Activated CD8-positive, alpha-beta memory T cell treated with anti-CD3 and anti-CD28 coated beads, Interleukin-2, amount 10 ng/mL, durations not matched to agents 7 days and 5 days (primary cell): Measurements from ENCODE around the gene PFDN2. TPM values are rescaled to one million over a fixed set of nuclear protein-coding genes. Genes with fewer than 3 reads are reported as not detected.

ENCODE experiments used
- ATAC-seq: fragments of 150-1000 bp; cut with Tn5 transposase; one replicate; pipeline ENCODE4 v1.10.0; 2021; ENCODE audit warnings: moderate library complexity
- CTCF ChIA-PET: fragments of 350-600 bp; sonication (Branson Sonifier 250); formaldehyde crosslinking; loops from one replicate; lab custom pipeline; 2021; ENCODE audit warnings: antibody characterized with exemption; lab: Charles Lee
- DNase-seq: peaks from one replicate; pipeline ENCODE4 v3.0.0-alpha.2; 2020
- H3K27ac Mint-ChIP-seq: one replicate; pipeline ENCODE4 v1.8.0; 2021; ENCODE audit warnings: mild to moderate bottlenecking, mixed read lengths
- H3K27me3 Mint-ChIP-seq: one replicate; pipeline ENCODE4 v1.8.0; 2021; ENCODE audit warnings: mixed read lengths
- H3K36me3 Mint-ChIP-seq: one replicate; pipeline ENCODE4 v1.8.0; 2021; ENCODE audit warnings: mild to moderate bottlenecking, mixed read lengths
- H3K4me1 Mint-ChIP-seq: one replicate; pipeline ENCODE4 v1.8.0; 2021; ENCODE audit warnings: mixed read lengths
- H3K4me3 Mint-ChIP-seq: one replicate; pipeline ENCODE4 v1.8.0; 2021; ENCODE audit warnings: mild to moderate bottlenecking, moderate library complexity, mixed read lengths
- H3K9me3 Mint-ChIP-seq: one replicate; pipeline ENCODE4 v1.8.0; 2022; ENCODE audit warnings: low read depth, mixed read lengths
- total RNA-seq, 2 experiments: library from RNA; stranded (reverse); gene quantifications; one replicate each; pipeline ENCODE4 v1.2.3, GENCODE V29; 2021

PFDN2 gene
- total RNA-seq, 2 experiments from 2014 or later = 82.8 to 98.5 TPM

DNA sequence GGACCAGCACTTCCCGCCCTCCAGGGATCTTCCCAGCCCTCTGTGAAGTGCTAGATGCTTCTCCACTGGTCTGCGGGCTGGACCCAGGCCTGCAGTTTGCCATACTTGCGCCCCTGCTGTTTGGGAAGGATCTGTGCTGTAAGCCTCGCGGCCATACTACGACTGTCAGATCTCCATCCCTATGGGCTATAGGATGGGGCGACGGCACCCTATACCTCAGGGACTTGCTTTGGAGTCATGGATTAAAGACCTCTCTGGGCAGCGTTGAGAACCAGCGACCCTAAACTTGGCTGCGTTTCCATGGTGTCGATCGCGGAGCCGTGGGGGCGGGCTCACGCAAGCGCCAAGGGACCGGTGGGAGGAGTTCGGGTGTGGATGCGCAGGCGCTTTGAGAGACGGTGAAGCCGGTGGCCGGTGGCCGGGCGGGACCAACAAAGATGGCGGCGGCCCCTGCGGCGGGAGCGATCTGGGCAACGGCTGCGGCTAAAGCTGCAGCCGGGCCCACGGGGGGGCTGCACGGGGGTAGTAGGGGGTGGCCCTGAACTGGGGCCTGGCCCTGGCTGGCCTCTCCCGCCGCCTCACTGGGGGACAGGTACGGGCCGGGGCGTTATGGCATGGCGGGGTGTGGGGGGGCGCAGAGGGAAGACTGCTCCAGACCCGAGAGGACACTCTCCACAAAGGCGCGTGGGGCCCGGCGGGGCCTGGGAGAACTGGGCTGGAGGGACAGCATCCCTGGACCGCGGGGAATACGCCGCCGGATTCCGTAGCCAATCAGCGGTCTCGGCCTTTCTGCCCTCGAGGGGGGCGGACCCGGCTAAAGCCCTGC lies 41.5 kb upstream of the PFDN2 start, which contains the start of gene USP21:
Gene USP21 (plus strand): TSS at position 414 of the 826 bp plus-strand sequence. CDS start 1,141 bp downstream, outside the sequence.
- DNase-seq (peak; percentile 95), ATAC-seq (peak; percentile 95)
- Mint-ChIP-seq H3K4me1 (peaks cover 46% of the 10 kb centered on the region), H3K27me3 (no peaks in the 10 kb centered on the region), H3K4me3 (peak within 1 kb of the TSS; percentile 76), H3K9me3 (no peaks in the 10 kb centered on the region), H3K27ac (peak within 1 kb of the TSS; percentile 82), H3K36me3 (peaks cover 33% of the 10 kb centered on the region)
- CTCF ChIA-PET = interaction anchor here (1.0 to 1.3 kb wide), 2 partner anchors 27 to 41 kb away, joined by 3 to 5 read pairs; partner anchors contain the start of genes DEDD, NIT1 and PFDN2

- ATAC-seq = no peak
Measured at GRCh38 chr1:161158316-161159010, 40.6 kb upstream of the PFDN2 start.

DNA sequence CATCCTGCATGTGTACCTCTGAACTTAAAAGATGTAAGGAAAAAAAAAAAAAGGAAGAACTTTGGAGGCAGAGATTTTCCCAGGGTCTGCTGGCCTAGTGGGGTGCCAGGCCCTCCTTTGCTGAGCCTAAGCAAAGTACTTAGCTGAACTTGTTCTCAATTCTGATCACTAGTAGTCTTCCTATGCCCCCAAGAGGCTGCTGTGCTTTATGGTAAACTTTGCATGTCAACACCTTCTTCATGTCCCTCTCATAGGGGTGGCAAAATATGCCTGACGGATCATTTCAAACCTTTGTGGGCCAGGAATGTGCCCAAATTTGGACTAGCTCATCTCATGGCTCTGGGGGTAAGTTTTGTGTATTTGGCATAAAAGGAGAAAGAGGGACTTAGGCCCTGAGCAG lies 40.0 kb upstream of the PFDN2 start:
- DNase-seq = no peak
- Mint-ChIP-seq H3K4me1 (peaks cover 45% of the 10 kb centered on the region), H3K9me3 (no peaks in the 10 kb centered on the region), H3K4me3 (no peak overlapping the region), H3K27me3 (no peaks in the 10 kb centered on the region), H3K27ac (peak overlapping the region; percentile 82), H3K36me3 (peaks cover 24% of the 10 kb centered on the region)
- CTCF ChIA-PET = interaction anchor here (0.9 to 5.8 kb wide), 4 partner anchors 8 to 88 kb away, joined by 3 to 41 read pairs (median 4); partner anchors contain the start of genes ARHGAP30, NDUFS2, NIT1 and PFDN2
- ATAC-seq = no peak

More at GRCh38 chr1:161158316-161159010, 40.6 kb upstream of the PFDN2 start:
- peak overlapping the region; percentile 76 for H3K4me3 Mint-ChIP-seq
- H3K4me1 Mint-ChIP-seq = peaks cover 49% of the 10 kb centered on the region
- no peaks in the 10 kb centered on the region for H3K9me3 Mint-ChIP-seq
- CTCF ChIA-PET = interaction anchor here (0.6 to 5.8 kb wide), 5 partner anchors 8 to 67 kb away, joined by 3 to 41 read pairs (median 3); partner anchors contain the start of genes DEDD, NDUFS2, NIT1 and PFDN2
- no peak for DNase-seq
- H3K27ac Mint-ChIP-seq = peak overlapping the region; percentile 82
- peaks cover 28% of the 10 kb centered on the region for H3K36me3 Mint-ChIP-seq
- no peaks in the 10 kb centered on the region for H3K27me3 Mint-ChIP-seq

GRCh38 chr1:161153682-161154337 lies 36.0 kb upstream of the PFDN2 start, which contains the start of gene UFC1:
UFC1 (plus strand) TSS chr1:161153978; CDS start chr1:161153998, 20 bp downstream.
- CTCF ChIA-PET = interaction anchor here (0.7 to 5.8 kb wide), 7 partner anchors 12 to 163 kb away, joined by 3 to 41 read pairs (median 4); partner anchors contain the start of genes PPOX and TOMM40L
- H3K27me3 Mint-ChIP-seq = no peaks in the 10 kb centered on the region
- peak; percentile 95 for ATAC-seq
- H3K36me3 Mint-ChIP-seq = peaks cover 20% of the 10 kb centered on the region
- DNase-seq = peak; percentile 92
- H3K27ac Mint-ChIP-seq = peak within 1 kb of the TSS; percentile 100
- peaks cover 23% of the 10 kb centered on the region for H3K4me1 Mint-ChIP-seq
- H3K4me3 Mint-ChIP-seq = peak within 1 kb of the TSS; percentile 99
- no peaks in the 10 kb centered on the region for H3K9me3 Mint-ChIP-seq

- Mint-ChIP-seq H3K27ac (peak overlapping the region; percentile 100), H3K9me3 (no peaks in the 10 kb centered on the region), H3K36me3 (peaks cover 15% of the 10 kb centered on the region), H3K4me1 (peaks cover 19% of the 10 kb centered on the region), H3K4me3 (peak overlapping the region; percentile 99), H3K27me3 (no peaks in the 10 kb centered on the region)
- no peak for ATAC-seq
- CTCF ChIA-PET = interaction anchor here (0.8 to 5.8 kb wide), 5 partner anchors 13 to 153 kb away, joined by 3 to 41 read pairs (median 5); partner anchors contain the start of genes PPOX and TOMM40L
- DNase-seq = no peak
Measured at GRCh38 chr1:161153176-161153575, 35.3 kb upstream of the PFDN2 start.

GRCh38 chr1:161145832-161146231 lies 28.0 kb upstream of the PFDN2 start:
- DNase-seq = no peak
- CTCF ChIA-PET = interaction anchor here (1.2 to 1.7 kb wide), 2 partner anchors 13 to 148 kb away, joined by 3 to 4 read pairs; no protein-coding TSS in a partner anchor
- H3K27me3 Mint-ChIP-seq = no peaks in the 10 kb centered on the region
- no peaks in the 10 kb centered on the region for H3K4me1 Mint-ChIP-seq
- no peaks in the 10 kb centered on the region for H3K36me3 Mint-ChIP-seq
- H3K9me3 Mint-ChIP-seq = no peaks in the 10 kb centered on the region
- H3K27ac Mint-ChIP-seq = no peak overlapping the region
- no peak for ATAC-seq
- no peak overlapping the region for H3K4me3 Mint-ChIP-seq

DNA sequence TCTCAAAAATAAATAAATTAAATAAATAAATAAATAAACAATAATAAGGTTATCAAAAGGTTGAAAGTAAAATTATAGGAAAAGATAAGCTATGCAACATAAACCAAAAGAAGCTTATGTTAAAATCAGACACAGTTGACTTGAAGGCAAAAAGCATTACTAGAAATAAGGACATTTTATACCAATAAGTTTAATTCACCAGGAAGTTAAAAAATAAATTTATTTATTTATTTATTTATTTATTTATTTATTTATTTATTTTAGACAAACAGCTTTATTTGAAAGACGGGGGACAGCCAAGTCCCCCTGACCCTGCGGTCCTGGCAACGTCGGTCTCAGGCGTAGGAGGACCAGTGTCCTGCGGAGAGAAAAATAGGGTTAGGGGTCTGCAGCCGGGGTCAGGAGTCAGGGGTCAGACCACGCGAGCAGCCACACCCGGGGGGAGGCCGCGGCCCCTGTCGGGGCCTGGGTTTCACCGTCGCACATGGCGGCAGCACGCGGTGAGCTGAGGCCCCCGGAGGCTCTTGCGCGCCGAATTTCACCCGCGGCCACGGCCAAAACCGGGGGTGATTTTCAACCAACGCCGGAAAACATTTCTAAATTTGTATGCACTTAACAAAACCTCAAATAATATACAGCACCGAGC lies 23.0 kb upstream of the PFDN2 start:
- no peaks in the 10 kb centered on the region for H3K4me1 Mint-ChIP-seq
- no peak overlapping the region for H3K27ac Mint-ChIP-seq
- H3K4me3 Mint-ChIP-seq = no peak overlapping the region
- DNase-seq (no peak), ATAC-seq (no peak)
- peaks cover 1% of the 10 kb centered on the region for H3K36me3 Mint-ChIP-seq
- no peaks in the 10 kb centered on the region for H3K27me3 Mint-ChIP-seq
- H3K9me3 Mint-ChIP-seq = no peaks in the 10 kb centered on the region
- CTCF ChIA-PET = interaction anchor here (0.8 to 2.6 kb wide), 13 partner anchors 8 to 305 kb away, joined by 3 to 8 read pairs (median 3); partner anchors contain the start of genes DEDD, NIT1, PFDN2 and UFC1

GRCh38 chr1:161139766-161140165 lies 21.9 kb upstream of the PFDN2 start:
- H3K36me3 Mint-ChIP-seq = peaks cover 6% of the 10 kb centered on the region
- no peaks in the 10 kb centered on the region for H3K9me3 Mint-ChIP-seq
- no peak for DNase-seq
- peaks cover 5% of the 10 kb centered on the region for H3K4me1 Mint-ChIP-seq
- H3K27ac Mint-ChIP-seq = no peak overlapping the region
- no peak overlapping the region for H3K4me3 Mint-ChIP-seq
- H3K27me3 Mint-ChIP-seq = no peaks in the 10 kb centered on the region
- CTCF ChIA-PET = interaction anchor here (1.2 to 2.6 kb wide), 3 partner anchors 68 to 145 kb away, joined by 3 to 8 read pairs (median 5); no protein-coding TSS in a partner anchor
- ATAC-seq = peak; percentile 53

DNA sequence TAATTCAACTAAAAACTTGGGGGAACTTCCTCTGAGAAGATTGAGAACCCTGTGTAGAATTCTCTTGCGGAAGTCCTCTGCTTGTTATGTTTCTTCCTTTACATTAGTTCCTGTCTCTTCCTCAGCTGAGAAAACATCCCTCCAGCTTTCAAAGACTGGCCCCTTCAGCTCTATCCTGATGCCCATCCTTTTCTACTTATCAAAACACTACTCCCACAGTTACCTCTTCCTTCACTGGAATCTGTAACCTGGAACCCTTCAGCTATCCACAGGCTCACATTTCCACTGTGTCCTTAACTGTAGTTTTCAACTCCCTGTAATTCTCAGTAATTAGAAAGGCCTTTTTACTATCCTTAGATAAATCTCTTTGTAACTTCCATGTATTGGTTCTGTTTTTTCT lies 20.6 kb upstream of the PFDN2 start:
- H3K4me3 Mint-ChIP-seq = no peak overlapping the region
- H3K4me1 Mint-ChIP-seq = peaks cover 5% of the 10 kb centered on the region
- CTCF ChIA-PET = interaction anchor here (1.2 to 2.0 kb wide), 4 partner anchors 21 to 143 kb away, joined by 3 to 7 read pairs (median 4); no protein-coding TSS in a partner anchor
- H3K36me3 Mint-ChIP-seq = peaks cover 6% of the 10 kb centered on the region
- no peak for ATAC-seq
- peak overlapping the region; percentile 3 for H3K27ac Mint-ChIP-seq
- no peaks in the 10 kb centered on the region for H3K27me3 Mint-ChIP-seq
- DNase-seq = no peak
- no peaks in the 10 kb centered on the region for H3K9me3 Mint-ChIP-seq

- DNase-seq (no peak), ATAC-seq (no peak)
- H3K27me3 Mint-ChIP-seq = no peaks in the 10 kb centered on the region
- H3K4me3 Mint-ChIP-seq = no peak overlapping the region
- peaks cover 6% of the 10 kb centered on the region for H3K36me3 Mint-ChIP-seq
- CTCF ChIA-PET = interaction anchor here (1.3 to 2.0 kb wide), 4 partner anchors 16 to 100 kb away, joined by 4 to 7 read pairs (median 5); no protein-coding TSS in a partner anchor
- no peak overlapping the region for H3K27ac Mint-ChIP-seq
- no peaks in the 10 kb centered on the region for H3K9me3 Mint-ChIP-seq
- peaks cover 5% of the 10 kb centered on the region for H3K4me1 Mint-ChIP-seq
Measured at GRCh38 chr1:161137881-161138280, 20.0 kb upstream of the PFDN2 start.

DNA sequence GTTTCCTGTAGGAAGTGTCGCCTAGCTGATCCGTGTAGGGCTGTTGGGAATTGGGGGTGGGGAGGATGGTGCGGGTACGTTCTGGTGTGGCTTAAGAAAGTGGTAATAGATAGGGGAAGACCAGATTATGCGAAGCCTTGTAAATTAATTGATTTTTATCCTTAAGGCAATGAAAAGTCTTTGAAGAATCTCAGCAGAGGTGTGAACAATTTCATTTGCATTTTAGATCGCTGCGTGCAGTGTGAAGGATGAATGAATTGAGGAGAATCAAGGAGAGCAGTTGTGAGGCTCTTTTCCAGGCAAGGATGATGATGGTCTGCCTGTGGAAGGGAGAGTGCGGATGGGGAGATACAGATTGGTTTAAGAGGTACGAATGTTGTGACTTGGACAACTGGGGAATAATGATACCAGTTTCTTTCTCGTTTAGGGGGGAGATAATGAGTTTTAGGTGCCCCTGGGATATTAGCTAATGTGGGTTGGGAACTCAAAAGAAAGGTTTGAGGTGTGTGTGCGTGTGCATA lies 15.4 kb upstream of the PFDN2 start:
- Mint-ChIP-seq H3K9me3 (no peaks in the 10 kb centered on the region), H3K4me3 (no peak overlapping the region), H3K27ac (no peak overlapping the region), H3K27me3 (no peaks in the 10 kb centered on the region), H3K36me3 (peaks cover 19% of the 10 kb centered on the region), H3K4me1 (peaks cover 30% of the 10 kb centered on the region)
- DNase-seq (no peak), ATAC-seq (peak; percentile 7)
- CTCF ChIA-PET = interaction anchor here (0.7 to 2.7 kb wide), 16 partner anchors 8 to 452 kb away, joined by 3 to 21 read pairs (median 4); partner anchors contain the start of genes KLHDC9, NIT1, PFDN2 and PPOX
